NT2/D1 (cell line): ENCODE measurements around the gene GDF9.
"Not testable (repeated sequence)": the region's sequence is repeated elsewhere in the genome, so short reads cannot be mapped to it uniquely, and the experiment has no call there.

Experiments
- DNase-seq: peaks from one replicate; pipeline ENCODE4 v3.0.0-alpha.2; 2011; ENCODE audit warnings: low read depth, low spot score
- H3K27me3 ChIP-seq: 2 replicates; pipeline ENCODE4 v1.6.0; 2011; ENCODE audit warnings: mild to moderate bottlenecking; ENCODE audit not compliant: insufficient read length, insufficient read depth
- H3K36me3 ChIP-seq: 2 replicates; pipeline ENCODE4 v1.6.1; 2011; ENCODE audit warnings: mild to moderate bottlenecking, low read length, mixed read lengths; ENCODE audit not compliant: insufficient read depth, insufficient read length
- H3K4me1 ChIP-seq: 2 replicates; pipeline ENCODE4 v1.5.1; 2011; ENCODE audit not compliant: insufficient read depth, insufficient read length
- H3K4me3 ChIP-seq: 2 replicates; pipeline ENCODE4 v1.5.1; 2011; ENCODE audit warnings: low read depth; ENCODE audit not compliant: insufficient read length
- H3K9ac ChIP-seq: 2 replicates; pipeline ENCODE4 v1.6.0; 2011; ENCODE audit warnings: low read depth; ENCODE audit not compliant: insufficient read length
- H3K9me3 ChIP-seq: 2 replicates; pipeline ENCODE4 v1.5.1; 2011; ENCODE audit warnings: mild to moderate bottlenecking, low read length; ENCODE audit not compliant: insufficient read depth
- SUZ12 ChIP-seq: IDR thresholded peaks from 2 replicates; pipeline ENCODE4 v1.6.1; 2011; ENCODE audit not compliant: insufficient read length, insufficient read depth; ENCODE audit errors: extremely low read depth
- YY1 ChIP-seq: IDR thresholded peaks from 2 replicates; pipeline ENCODE4 v1.6.1; 2011; ENCODE audit not compliant: insufficient read length, insufficient read depth
- ZNF274 ChIP-seq: IDR thresholded peaks from 2 replicates; pipeline ENCODE4 v1.6.1; 2011; ENCODE audit warnings: mild to moderate bottlenecking, low read depth, low read length

Gene GDF9

DNA sequence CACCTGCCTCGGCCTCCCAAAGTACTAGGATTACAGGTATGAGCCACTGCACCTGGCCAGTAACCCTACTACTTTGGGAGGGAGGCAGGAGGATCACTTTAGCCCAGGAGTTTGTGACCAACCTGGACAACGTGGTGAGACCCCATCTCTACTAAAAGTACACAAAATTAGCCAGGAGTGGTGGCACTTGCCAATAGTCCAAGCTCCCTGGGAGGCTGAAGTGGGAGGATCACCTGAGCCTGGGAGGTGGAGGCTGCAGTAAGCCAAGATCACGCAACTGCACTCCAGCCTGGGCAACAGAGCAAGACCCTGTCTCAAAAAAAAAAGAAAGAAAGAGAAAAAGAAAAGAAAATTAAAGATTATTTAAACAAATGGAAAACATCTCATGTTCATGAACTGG, 10.3 kb downstream of the GDF9 start:
- Histone ChIP-seq H3K27me3 (no peaks in the 10 kb centered on the region), H3K9ac (no peak overlapping the region), H3K9me3 (no peaks in the 10 kb centered on the region), H3K4me3 (no peak overlapping the region), H3K36me3 (no peaks in the 10 kb centered on the region), H3K4me1 (no peaks in the 10 kb centered on the region)
- TF ChIP-seq ZNF274 (no peak), YY1 (no peak), SUZ12 (no peak)
- DNase-seq: no peak

- not testable (repeated sequence) for H3K4me1 ChIP-seq, DNase-seq, H3K4me3 ChIP-seq, H3K27me3 ChIP-seq, H3K36me3 ChIP-seq, H3K9ac ChIP-seq, H3K9me3 ChIP-seq
Measured at GRCh38 chr5:132854992-132855391, 11.3 kb downstream of the GDF9 start.

- TF ChIP-seq SUZ12 (no peak), YY1 (no peak), ZNF274 (no peak)
- DNase-seq: no peak
- Histone ChIP-seq H3K4me1 (no peaks in the 10 kb centered on the region), H3K4me3 (no peak overlapping the region), H3K9ac (no peak overlapping the region), H3K36me3 (no peaks in the 10 kb centered on the region), H3K27me3 (no peaks in the 10 kb centered on the region), H3K9me3 (no peaks in the 10 kb centered on the region)
Measured at GRCh38 chr5:132854301-132854700, 12.0 kb downstream of the GDF9 start.

DNA sequence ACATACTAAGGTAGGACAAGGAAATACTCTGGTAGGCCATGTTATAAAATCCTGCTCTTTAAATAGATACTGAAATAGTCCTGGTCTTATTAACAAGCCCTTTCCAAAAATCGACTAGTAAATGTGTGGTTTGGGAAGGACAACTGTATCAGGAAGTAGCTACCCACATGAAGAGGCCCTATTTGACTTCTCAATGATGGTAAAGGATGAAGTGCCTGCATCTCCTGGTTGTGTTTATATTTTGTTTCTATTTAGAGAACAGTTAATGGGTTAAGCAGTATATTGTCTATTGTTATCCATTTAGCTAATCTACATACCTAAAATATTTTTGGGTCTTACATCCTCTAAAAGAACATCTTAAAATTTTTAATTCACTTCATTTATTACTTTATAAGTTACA, 12.5 kb downstream of the GDF9 start:
- Histone ChIP-seq H3K9ac (no peak overlapping the region), H3K4me3 (no peak overlapping the region), H3K4me1 (no peaks in the 10 kb centered on the region), H3K9me3 (no peaks in the 10 kb centered on the region), H3K36me3 (no peaks in the 10 kb centered on the region), H3K27me3 (no peaks in the 10 kb centered on the region)
- TF ChIP-seq YY1 (no peak), ZNF274 (no peak), SUZ12 (no peak)
- no peak for DNase-seq

DNA sequence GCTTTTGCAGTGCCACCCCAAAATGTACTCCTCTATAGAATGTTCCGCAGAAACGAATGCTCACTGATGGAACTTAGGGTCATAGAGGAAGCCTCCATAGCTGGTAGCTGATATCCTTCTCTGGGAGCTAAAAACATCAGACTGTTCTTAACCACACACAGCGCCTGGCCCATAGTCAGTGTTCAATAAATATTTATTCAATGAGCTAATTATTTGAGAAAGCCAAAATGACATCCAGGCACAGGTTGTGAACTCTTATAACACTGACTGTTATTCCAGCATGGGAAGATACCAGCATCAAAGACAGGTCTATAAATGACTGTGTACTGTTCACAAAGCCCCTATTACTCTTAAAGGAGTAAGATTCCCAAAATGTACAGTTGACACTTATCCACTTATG, 12.9 kb downstream of the GDF9 start:
- no peaks in the 10 kb centered on the region for H3K36me3 ChIP-seq
- DNase-seq: no peak
- H3K9ac ChIP-seq: no peak overlapping the region
- no peak for TF ChIP-seq ZNF274
- TF ChIP-seq YY1: no peak
- no peak for TF ChIP-seq SUZ12
- H3K4me3 ChIP-seq: no peak overlapping the region
- H3K9me3 ChIP-seq: no peaks in the 10 kb centered on the region
- no peaks in the 10 kb centered on the region for H3K27me3 ChIP-seq
- no peaks in the 10 kb centered on the region for H3K4me1 ChIP-seq

- no peaks in the 10 kb centered on the region for H3K36me3 ChIP-seq
- no peaks in the 10 kb centered on the region for H3K27me3 ChIP-seq
- H3K4me1 ChIP-seq: no peaks in the 10 kb centered on the region
- H3K9ac ChIP-seq: no peak overlapping the region
- DNase-seq: no peak
- no peak overlapping the region for H3K4me3 ChIP-seq
- TF ChIP-seq YY1: no peak
- H3K9me3 ChIP-seq: no peaks in the 10 kb centered on the region
Measured at GRCh38 chr5:132850066-132850465, 16.2 kb downstream of the GDF9 start.

DNA sequence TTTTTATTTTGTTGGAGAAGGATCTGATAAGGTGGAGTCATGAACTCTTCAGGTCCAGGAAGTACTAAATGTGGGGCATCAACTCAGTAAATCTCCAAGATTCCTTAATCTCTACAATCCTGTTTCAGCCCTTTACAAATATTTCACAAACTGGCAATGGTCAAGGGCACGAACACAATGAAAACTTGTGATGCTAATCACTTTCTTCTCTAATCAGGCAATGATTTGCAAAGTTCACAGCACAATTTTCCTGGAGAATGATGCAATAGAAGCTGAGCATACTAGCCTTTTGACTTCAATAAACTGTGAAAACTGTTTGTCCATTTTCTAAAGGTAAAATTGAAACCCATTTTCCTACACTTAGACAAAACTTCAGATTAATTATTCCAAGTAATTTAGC, 16.9 kb downstream of the GDF9 start:
- Histone ChIP-seq H3K36me3 (no peaks in the 10 kb centered on the region), H3K27me3 (no peaks in the 10 kb centered on the region), H3K9me3 (no peaks in the 10 kb centered on the region), H3K4me3 (no peak overlapping the region), H3K4me1 (no peaks in the 10 kb centered on the region), H3K9ac (no peak overlapping the region)
- TF ChIP-seq SUZ12: no peak
- TF ChIP-seq YY1: no peak
- TF ChIP-seq ZNF274: no peak
- no peak for DNase-seq

GRCh38 chr5:132848270-132848669, 18.0 kb downstream of the GDF9 start:
- no peaks in the 10 kb centered on the region for H3K4me1 ChIP-seq
- no peaks in the 10 kb centered on the region for H3K27me3 ChIP-seq
- no peak overlapping the region for H3K9ac ChIP-seq
- no peaks in the 10 kb centered on the region for H3K9me3 ChIP-seq
- no peak for TF ChIP-seq YY1
- TF ChIP-seq SUZ12: no peak
- TF ChIP-seq ZNF274: no peak
- H3K4me3 ChIP-seq: no peak overlapping the region
- no peak for DNase-seq
- H3K36me3 ChIP-seq: no peaks in the 10 kb centered on the region
